ENCODE data around the gene KRTAP12-2.

The KRTAP12-2 gene

DNA sequence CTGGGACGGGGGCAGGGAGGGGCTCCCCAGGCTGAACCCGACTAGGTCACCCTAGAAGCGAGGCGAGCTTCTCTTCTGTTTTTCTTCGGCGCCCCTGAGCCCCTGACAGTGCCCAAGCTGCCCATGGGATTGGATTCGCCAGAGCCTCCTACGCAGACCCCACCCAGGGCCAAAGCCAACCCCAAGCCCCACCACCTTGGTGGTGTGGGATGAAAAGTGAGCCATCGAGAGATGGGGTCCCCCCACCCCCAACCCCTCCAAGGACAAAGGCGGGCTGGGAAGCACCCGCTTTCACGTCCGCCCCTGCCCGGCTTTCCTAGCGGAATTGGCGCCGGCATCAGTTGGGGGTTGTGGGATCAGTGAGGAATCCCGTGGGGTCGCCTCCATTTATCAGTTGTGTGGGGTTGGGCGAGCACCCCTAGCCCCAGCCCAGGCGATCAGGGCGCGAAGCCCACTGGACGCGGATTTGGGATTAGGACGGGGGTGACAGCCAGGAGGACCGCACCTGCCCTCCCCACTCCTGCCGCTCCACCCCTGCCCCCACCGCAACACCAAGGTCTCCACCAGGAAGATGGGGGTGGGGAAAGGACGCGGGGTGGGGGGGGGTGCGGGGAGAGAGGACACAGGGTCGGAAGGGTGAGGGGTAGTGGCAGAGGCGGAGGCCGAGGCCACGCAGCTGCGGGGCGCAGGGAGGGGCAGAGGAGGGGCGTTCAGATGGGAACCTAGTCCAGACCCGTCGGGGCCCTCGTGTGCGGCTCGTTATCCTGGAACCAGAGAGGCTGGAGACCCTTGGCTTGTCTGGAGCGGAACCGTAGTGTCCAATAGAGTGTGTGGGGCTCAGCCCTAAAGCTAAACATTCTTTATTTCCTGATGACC is 40.2 kb upstream of the KRTAP12-2 start:
- DNase-seq: no peak
- TF ChIP-seq POLR2A (IDR thresholded peaks at IDR 0.05; ENCODE audit: low read length): no peak

DNA sequence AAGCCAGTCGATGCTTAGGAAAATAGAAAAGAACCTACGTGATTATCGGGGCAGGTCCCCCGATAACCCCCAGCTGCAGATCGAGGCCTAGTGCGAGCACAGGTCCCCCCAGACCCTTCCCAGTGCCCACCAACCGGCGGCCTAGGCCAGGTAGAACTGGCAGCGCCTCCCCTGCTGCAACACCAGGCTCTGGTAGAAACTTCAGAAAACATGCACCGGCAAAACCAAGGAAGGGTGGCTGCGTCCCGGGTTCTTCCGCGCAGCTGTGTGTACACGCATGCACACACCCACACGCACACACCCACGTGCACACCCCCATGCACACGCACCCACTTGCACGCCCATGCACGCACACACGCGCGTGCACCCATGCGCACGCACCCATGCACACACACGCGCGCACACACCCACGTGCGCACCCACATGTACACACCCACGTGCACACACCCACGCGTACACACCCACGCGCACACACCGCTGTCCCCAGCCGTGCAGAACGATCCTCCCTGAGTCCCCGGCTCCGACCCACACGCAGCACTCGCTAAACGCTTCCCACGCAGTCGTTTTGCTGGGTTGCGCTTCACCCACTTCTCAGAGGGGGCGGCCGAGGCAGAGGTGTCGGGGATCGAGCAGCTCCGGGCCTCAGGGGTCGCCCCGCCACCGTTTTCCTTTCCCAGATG is 39.4 kb upstream of the KRTAP12-2 start:
- DNase-seq: no peak
- TF ChIP-seq POLR2A (IDR thresholded peaks at IDR 0.05; ENCODE audit: low read length) (no peak), GATA1 (IDR thresholded peaks at IDR 0.05; ENCODE audit: low read depth, low read length) (no peak)

DNA sequence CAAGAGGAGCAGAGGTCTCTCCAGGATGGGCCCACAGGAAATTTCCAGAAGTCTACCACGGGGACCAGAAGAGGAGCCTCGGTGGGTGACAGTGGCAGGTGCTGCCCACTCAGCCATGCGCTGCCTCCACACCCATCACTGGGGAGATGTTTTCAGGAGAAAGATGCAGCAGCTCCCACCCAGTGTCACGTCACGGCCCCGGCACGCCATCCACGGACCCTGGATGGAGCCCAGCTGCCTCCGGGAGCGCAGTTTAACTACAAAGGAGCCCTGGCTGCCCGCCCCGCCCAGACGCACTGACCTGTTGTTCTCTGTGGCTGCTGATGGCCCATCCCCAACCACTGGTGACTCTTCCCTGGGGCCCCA is 37.9 kb upstream of the KRTAP12-2 start:
- DNase-seq: no peak
- TF ChIP-seq GATA1 (IDR thresholded peaks at IDR 0.05; ENCODE audit: low read depth, low read length) (no peak), POLR2A (IDR thresholded peaks at IDR 0.05; ENCODE audit: low read length) (no peak)

DNA sequence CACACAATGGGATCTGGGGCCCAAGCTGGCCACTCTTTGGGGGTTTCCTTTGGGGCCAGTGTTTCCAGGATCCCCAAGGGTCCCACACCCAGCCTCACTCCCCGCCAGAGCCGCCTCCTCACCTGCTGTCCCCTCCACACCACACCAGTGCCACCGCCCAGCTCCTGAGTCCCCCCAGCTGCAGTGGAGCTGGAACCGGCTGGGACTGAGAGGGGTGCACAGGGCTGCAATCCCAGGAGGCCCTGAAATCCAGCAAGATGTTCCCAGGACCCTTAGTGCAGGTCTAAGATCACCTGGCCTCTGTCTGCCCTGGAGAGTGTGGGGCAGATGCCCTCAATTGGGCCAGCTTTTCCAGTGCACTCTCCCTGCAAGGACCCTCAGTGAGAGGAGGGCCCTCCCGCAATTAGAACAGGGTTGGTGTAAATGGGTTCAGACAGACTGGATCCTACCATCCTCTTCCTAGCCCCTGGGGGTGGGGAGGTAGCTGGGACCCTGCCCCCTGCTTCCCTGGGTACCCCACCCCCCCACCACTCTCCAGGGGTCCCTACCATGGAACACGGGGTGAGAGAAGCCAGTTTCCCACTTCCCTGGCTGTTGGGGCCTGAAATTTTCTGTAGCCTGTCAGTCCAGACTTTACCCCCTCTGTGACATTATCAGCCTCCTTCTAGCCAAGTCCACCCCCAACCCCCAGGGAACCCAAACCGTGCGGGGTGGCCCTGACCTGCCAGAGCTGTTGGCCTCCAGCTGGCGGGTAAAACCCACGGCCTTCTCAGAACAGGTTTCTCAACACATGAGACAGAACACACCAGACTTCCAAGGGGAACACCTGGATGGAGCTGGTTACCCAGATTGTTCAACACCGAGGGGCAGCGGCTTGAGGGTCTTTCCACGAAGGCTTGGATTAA is 37.3 kb upstream of the KRTAP12-2 start:
- TF ChIP-seq POLR2A (IDR thresholded peaks at IDR 0.05; ENCODE audit: low read length) (no peak), GATA1 (IDR thresholded peaks at IDR 0.05; ENCODE audit: low read depth, low read length) (no peak)
- no peak for DNase-seq

DNA sequence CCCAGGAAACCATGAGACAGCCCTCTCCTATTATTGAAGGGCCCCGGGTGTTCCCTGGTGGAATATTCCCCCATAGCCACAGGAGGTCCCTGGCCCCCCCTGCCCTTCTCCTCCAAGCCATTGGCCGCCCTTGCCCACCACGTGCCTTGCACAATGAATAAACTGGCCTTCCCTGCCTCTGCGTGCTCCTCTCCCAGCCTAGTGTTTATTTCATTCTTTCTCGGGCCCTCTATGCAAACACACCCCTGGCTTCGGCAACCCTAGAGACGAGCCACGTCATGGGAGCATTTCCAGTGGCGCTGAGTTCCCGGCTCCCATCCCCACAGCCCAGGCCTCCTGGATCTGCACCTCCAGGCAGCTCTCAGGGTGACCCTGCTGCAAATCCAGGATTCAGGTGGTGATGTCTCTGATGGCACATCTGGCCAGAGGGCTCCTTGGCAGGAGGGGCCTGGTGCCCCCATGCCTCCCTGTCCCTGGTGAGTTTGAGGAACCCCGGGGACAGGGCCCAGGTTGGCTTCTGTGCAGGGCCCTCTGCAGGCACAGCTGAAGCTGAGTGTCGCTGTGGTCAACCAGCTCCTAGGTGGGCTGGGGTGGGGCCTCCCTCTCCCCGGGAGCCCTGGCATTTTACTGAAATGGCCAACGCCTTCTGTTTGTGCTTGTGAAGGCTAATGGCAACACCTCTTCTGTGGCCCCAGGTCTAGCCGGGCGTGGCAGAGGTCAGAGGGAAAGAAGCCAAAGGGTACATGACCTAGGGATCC is 36.4 kb upstream of the KRTAP12-2 start:
- no peak for TF ChIP-seq POLR2A (IDR thresholded peaks at IDR 0.05; ENCODE audit: low read length)
- TF ChIP-seq GATA1 (IDR thresholded peaks at IDR 0.05; ENCODE audit: low read depth, low read length): no peak

DNA sequence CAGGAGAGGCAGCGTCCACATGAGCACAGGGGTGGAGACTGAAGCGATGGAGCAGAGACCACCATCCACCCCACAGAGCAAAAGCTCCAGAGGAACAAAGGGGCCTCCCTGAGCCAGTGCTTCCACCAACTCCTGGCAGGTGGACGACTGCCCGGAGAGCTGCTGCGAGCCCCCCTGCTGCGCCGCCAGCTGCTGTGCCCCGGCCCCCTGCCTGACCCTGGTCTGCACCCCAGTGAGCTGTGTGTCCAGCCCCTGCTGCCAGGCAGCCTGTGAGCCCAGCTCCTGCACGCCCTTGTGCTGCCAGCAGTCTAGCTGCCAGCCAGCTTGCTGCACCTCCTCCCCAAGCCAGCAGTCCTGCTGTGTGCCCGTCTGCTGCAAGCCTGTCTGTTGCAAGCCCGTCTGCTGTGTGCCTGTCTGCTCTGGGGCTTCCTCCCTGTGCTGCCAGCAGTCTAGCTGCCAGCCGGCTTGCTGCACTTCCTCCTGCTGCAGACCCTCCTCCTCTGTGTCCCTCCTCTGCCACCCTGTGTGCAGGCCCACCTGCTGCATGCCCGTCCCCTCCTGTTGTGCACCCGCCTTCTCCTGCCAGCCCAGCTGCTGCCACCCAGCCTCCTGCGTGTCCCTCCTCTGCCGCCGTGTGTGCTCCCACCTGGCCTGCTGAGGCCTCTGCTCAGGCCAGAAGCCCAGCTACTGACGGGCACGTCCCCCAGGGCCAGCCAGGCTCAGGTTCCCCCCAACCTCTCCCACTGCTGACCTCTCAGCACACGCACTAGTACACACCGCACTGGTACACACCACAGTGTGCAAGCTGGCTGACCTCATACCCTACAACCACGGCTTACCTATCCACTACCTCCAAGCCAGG is 35.6 kb upstream of the KRTAP12-2 start:
- DNase-seq: no peak
- TF ChIP-seq POLR2A (IDR thresholded peaks at IDR 0.05; ENCODE audit: low read length) (no peak), GATA1 (IDR thresholded peaks at IDR 0.05; ENCODE audit: low read depth, low read length) (no peak)

More for the DNA sequence above, 36.4 kb upstream of the KRTAP12-2 start:
- no peak for DNase-seq

DNA sequence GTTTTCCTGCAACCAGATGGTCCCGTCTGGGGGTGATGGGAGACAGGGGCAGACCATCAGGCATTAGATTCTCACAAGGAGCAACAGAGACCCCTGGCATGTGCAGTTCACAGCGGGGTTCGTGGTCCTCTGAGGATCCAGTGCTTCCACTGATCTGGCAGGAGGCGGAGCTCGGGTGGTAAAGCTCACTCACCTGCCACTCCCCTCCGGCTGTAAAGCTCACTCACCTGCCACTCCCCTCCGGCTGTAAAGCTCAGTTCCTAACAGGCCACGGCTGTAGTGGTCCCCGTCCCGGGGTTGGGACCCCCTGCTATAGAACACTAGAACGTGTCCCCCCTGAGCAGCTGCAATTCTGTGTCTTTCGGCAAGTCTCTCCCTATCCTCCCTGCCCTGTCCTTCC is 34.8 kb upstream of the KRTAP12-2 start:
- no peak for DNase-seq
- no peak for TF ChIP-seq POLR2A (IDR thresholded peaks at IDR 0.05; ENCODE audit: low read length)
- TF ChIP-seq GATA1 (IDR thresholded peaks at IDR 0.05; ENCODE audit: low read depth, low read length): no peak

DNA sequence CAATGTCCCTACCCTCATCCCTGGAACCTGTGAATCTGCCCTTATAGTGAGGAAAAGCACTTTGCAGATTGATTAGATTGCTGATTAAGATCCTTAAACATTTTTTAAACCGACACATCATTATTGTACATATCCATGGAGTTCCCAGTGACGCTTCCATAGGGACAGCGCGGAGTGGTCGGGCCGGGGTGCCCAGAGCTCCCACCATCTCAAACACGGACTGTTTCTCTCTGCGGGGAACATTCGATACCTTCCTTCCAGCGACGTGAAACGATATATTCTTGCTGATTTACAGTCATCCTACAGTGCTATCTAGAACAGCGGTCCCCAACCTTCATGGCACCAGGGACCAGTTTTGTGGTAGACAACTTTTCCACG is 34.3 kb upstream of the KRTAP12-2 start:
- no peak for DNase-seq
- no peak for TF ChIP-seq POLR2A (IDR thresholded peaks at IDR 0.05; ENCODE audit: low read length)
- no peak for TF ChIP-seq GATA1 (IDR thresholded peaks at IDR 0.05; ENCODE audit: low read depth, low read length)

DNA sequence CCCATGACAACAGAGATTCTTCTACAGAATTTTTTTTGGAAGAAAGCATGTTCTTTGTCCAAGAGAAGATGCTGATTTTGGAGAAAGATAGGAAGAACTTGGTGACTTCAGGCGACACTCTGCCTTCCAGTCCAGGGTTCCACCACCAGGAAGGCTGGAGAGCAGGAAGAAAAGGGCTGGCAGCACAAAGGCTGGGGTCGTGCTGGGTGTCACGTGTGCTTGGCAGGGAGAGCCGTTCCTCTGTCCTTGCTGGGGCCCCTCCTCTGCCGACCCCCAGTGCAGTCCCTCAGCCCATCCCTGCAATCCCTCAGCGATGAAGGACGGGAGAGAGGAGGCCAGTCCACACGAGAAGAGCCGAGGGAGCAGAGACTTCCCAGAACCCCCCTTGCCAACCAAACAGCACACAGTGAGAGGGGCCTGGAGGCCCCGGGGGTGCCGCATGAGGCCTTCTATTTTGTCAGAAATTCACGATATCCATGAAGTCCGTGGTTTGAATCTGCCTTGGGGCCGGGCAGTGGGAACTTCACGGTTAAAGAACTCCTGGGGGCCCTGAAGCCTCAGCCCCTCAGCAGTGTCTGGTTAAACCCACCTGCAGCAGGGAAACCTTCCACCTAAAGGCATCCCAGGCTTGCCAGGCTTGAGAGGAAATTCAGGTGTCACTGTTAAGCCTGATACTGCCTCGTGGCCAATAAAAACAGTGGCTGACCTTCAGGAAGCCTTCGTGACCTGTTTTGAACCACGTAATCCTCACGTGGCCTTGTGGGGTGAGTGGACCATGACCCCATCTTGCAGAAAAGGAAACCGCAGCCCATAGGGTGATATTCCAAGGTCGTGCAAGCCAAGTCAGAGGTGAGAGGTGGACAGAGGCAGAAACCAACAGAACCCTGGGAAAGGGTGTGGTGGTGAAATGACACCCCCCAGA is 33.6 kb upstream of the KRTAP12-2 start:
- no peak for DNase-seq
- no peak for TF ChIP-seq POLR2A (IDR thresholded peaks at IDR 0.05; ENCODE audit: low read length)
- no peak for TF ChIP-seq GATA1 (IDR thresholded peaks at IDR 0.05; ENCODE audit: low read depth, low read length)

DNA sequence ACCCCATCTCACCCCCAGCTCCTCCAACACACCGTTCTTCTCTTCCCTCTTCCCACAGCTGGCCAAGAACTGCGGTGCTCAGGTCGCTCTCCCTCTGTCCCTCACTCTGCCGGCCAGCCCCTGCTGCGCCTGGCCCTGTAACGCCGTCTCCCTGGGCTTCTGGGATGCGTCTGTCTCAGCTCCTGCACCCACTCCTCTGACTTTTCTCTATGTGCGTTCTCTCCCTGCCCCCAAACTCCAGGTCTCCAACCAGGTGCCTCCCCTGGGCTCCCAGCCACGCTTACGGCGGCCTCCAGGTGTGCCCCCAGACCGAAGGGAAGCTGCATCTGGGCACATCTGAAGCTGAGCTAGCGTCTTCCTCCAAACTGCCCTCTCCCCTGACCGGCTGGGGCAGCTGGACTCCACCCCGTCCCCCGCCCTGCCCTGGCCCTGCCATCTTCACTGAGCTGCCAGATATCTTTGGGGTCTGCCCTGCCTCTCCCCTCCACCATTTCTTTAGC is 32.8 kb upstream of the KRTAP12-2 start:
- no peak for TF ChIP-seq POLR2A (IDR thresholded peaks at IDR 0.05; ENCODE audit: low read length)
- no peak for TF ChIP-seq GATA1 (IDR thresholded peaks at IDR 0.05; ENCODE audit: low read depth, low read length)
- no peak for DNase-seq

Data from erythroblast (primary cell).